ENCODE results near the gene OLIG2.

- TF ChIP-seq CTCF (IDR thresholded peaks at IDR 0.05) (no peak), POLR2AphosphoS5 (IDR thresholded peaks at IDR 0.05) (no peak), POLR2A (IDR thresholded peaks at IDR 0.05) (no peak)
Observed at GRCh38 chr21:33061233-33061632, 35.5 kb downstream of the OLIG2 start.
